ENCODE data around the gene GCLM.
"Not testable (repeated sequence)": the region's sequence is repeated elsewhere in the genome, so short reads cannot be mapped to it uniquely, and the experiment has no call there.

Gene GCLM

DNA sequence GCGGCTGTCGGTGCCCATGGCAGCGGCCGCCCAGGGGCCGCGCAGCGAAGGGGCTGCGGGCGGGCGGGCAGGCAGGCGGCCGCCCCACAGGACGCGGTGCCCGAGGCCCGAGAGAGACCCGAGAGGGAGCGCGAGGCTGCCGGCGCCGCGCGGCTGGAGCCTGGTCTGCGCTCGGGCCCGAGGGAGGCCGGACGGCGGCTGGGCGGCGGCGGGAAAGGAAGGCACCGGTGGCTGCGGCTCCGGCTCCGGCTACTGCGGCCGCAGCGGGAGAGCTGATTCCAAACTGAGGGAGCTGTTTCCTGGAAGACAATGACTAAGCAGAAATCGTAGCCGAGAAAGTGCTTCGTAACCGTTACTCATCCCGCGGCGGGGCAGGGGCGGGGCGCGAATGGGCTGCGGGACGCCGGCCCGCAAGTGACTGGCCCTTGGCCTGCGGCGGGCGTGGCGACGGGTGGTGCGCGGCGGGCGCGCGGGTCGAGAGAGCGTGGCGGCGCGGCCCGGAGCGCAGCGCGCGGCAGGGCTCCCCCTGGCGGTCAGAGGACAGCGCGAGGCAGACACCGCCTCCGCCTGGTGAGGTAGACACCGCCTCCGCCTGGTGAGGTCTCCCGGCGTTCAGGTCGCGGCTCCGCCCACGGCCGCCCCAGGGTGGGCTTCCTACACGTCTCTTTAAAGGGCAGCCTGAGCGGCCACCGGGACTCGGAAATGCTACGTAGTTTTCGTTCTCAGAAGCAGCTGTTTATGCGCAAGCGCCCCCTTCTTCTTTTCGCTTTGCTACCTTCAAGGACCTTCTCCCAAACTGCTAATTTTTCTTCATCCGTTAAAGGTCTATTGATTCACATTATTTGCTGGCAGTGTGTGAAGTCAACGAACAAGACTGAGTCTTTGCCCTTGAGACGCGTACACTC, at the start of gene GCLM:
Gene GCLM (minus strand): TSS at position 285 of the 905 bp plus-strand sequence. CDS start 267 bp downstream, at position 18.
- in situ Hi-C loops (cut with MboI; ENCODE audit: low sequenced_read_pairs), result no loop called here

DNA sequence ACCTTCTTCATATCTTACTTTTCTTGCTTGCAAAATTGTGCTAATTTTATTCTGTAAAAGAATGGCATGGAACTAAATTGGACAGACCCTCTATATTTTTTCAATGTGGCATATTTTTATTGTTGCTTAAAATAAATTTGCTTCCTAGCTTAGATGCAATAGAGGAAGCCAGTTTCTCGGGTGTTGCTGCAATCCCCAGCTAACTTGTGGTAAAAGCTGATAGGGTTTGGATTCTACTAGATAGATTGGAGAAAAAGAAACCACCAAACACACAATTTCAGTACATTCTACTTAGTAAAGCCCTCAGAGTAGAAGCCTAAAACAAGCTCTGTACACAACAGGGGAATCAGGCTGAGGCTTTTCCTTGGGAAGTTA, 49.5 kb upstream of the GCLM start:
- in situ Hi-C loops (cut with MboI; ENCODE audit: low sequenced_read_pairs), result no loop called here

DNA sequence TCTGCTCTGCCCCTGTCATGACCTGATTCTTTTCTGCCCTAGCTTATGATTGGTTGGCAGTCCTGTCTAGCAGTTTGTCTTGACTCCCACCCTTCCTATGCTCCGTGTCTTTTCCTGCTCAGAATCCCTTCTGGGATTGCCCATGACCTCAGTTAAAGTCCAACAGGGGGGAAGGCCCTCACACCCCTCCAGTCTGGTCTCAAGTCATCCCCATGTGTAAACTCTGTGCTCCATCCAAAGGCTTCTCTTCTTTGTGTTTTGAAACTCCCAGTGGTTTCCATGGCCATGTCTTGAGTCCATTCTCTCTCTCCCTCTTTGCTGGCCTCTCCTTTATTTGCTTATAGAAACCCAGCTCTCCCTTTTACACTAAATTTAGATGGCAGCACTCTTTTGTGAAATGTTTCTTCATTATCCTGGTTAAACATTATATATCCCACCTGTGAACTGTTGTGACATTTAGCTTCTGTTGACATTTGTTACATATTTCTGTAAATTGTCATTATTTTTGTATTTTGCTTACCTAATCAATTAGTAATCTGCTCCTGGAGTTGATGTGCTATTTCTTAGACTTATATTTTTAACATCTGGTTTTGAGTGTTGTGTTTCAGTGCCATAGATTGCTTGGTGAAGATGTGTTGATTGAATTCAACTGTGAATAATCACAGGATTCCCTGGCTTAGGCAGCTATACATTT, 48.9 kb upstream of the GCLM start:
- in situ Hi-C loops (cut with MboI; ENCODE audit: low sequenced_read_pairs), result no loop called here

GRCh38 chr1:93955765-93956164, 46.5 kb upstream of the GCLM start:
- in situ Hi-C loops (cut with MboI; ENCODE audit: low sequenced_read_pairs), result no loop called here

DNA sequence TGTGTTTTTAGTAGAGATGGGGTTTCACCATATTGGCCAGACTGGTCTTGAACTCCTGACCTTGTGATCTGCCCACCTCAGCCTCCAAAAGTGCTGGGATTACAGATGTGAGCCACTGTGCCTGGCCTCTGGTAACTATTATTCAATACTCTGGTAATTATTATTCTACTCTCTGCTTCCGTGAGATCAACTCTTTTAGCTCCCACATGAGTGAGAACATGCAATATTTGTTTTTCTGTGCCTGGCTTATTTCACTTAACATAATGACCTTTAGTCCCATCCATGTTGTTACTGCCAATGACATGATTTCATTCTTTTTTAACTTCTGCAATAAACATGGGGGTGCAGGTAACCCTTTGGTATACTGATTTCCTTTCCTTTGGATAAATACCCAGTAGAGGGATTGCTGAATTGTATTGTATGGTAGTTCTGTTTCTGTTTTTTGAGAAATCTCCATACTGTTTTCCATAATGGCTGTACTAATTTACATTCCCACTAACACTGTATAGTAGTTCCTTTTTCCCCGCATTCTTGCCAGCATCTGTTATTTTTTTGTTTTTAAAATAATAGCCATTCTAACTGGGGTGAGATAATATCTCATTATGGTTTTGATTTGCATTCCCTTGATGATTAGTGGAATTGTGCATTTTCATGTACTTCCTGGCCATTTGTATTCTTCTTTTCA, 37.9 kb upstream of the GCLM start:
- in situ Hi-C loops (cut with MboI; ENCODE audit: low sequenced_read_pairs), result not testable (repeated sequence)

DNA sequence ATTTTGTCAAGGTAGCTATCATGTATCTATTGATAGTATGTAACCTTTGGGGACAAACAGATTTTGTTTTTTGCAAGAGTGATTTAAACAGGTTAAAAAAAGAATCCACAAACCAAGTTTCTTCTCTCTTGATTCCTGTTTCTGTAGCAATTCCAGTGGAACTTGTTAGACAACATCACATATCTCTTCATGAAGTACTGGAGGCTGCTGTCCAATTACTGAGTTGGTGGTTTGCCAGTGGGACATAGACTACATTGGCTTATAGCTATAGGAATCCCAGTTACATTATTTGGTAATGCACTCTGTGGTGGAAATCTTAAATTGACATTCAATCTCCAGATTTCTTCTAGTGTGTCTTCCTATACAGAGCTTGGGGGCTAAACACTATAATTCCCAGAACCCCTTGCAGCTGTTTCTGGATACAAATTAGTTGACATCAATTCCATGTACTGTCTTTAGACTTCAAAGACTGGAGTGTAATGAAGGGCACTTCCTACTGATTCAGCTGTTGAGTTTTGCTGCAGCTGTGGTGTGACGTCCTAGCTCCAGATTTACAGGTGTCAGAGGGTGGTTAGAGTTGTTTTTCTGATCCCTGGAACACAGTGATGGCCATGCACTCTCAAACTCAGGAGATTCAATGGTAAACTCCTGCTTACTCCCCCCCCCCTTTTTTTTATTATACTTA, 29.4 kb upstream of the GCLM start:
- in situ Hi-C loops (cut with MboI; ENCODE audit: low sequenced_read_pairs), result no loop called here

GRCh38 chr1:93937997-93938396, 28.8 kb upstream of the GCLM start:
- in situ Hi-C loops (cut with MboI; ENCODE audit: low sequenced_read_pairs), result no loop called here

GRCh38 chr1:93925206-93925605, 16.0 kb upstream of the GCLM start:
- in situ Hi-C loops (cut with MboI; ENCODE audit: low sequenced_read_pairs), result no loop called here

DNA sequence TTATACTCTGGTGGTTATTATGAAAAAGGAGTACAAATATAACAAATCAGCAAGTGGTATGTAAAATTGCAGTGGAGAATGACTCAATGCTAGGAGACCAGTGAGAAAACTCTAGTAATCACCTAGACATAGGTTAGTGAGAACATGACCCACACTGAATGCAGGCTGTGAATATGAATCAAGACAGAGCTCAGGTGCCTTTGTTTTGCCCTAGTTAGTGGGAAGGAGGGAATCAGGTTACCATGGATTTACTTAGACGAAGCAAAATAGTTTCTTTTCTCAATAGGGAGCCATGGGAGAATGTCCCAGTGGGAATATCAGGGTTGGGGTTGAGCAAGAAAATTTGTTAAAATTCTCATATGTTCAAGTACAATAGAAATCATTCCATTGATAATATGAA, 10.6 kb upstream of the GCLM start:
- in situ Hi-C loops (cut with MboI; ENCODE audit: low sequenced_read_pairs), result no loop called here

- in situ Hi-C loops (cut with MboI; ENCODE audit: low sequenced_read_pairs), result no loop called here
Observed at GRCh38 chr1:93917302-93917701, 8.1 kb upstream of the GCLM start.

DNA sequence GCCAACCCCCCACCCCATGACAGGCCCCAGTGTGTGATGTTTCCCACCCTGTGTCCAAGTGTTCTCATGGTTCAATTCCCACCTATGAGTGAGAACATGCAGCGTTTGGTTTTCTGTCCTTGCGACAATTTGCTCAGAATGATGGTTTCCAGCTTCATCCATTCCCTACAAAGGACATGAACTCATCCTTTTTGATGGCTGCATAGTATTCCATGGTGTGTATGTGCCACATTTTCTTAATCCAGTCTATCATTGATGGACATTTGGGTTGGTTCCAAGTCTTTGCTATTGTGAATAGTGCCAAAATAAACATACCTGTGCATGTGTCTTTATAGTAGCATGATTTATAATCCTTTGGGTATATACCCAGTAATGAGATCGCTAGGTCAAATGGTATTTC, 1.6 kb upstream of the GCLM start:
- in situ Hi-C loops (cut with MboI; ENCODE audit: low sequenced_read_pairs), result not testable (repeated sequence)

DNA sequence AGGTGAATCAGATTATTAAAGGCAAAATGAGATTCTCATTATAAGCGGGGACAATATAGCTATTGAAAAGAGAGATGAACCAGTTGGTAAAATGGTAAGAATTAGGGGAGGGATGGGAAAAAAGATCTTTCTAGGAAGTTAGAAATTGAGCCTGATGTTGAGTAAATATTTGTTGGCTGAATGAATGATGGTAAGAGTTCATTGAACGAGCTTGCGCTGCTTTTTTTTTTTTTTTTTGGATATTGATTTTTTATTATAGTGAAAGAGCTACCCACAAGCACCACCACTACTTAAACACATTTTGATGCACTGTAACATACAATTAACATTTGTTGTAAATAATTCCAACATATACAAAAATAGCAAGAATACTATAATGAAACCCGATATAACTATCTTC, 1.1 kb upstream of the GCLM start:
- in situ Hi-C loops (cut with MboI; ENCODE audit: low sequenced_read_pairs), result no loop called here

DNA sequence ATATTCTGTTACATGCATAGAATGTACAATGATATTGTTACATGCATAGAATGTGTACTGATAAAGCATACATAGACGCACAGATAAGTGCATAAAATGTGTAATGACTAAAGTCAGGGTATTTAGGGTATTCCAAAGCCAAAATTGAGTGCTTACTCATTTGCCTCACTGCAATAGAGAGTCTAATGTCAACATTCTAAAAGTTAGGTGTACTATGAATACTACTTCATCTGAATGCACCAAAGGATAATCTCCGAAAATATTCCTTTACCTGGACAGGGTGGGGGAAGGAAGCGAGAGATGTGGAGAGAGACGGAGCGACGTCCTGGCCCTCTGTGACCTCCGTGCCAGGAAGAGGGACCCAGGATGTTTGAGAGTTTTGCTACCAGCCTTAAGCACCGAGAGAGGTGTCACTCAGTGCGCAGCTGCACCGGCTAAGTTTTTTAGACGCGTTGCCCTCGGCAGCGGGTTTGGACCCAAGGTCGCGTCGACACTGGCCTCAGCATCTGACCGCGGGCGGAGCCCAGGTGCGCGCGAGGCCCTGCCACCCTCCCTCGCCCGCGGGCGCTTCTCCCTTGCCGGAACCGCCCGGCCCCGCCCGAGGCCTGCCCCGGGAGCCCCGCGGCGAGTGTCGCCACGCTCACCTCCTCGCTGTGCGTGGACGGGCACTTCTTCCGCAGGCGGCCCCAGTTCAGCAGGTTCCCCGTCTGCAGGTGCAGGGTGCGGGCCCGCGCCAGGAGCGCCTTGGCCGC, 660 bp downstream of the GCLM start:
- in situ Hi-C loops (cut with MboI; ENCODE audit: low sequenced_read_pairs), result no loop called here

- in situ Hi-C loops (cut with MboI; ENCODE audit: low sequenced_read_pairs), result no loop called here
Observed at GRCh38 chr1:93907718-93908117, 1.5 kb downstream of the GCLM start.

DNA sequence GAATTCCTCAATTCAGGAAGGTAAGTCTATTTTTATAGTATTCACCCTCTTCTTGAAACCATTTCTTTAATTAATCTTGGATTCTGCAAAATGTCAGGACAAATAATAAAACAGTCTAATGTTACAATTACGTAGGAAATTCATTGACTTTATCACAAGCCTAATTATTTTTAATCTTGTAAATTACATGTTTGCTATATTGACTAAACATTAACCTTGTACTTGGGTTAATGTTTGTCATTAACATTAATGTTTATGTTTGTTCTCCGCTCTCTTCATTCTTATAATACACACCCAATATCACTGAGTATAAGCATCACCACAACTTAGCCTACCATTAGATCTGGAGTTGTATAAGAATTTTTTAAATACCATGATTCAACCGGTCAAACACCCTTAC, 2.8 kb downstream of the GCLM start:
- in situ Hi-C loops (cut with MboI; ENCODE audit: low sequenced_read_pairs), result no loop called here

- in situ Hi-C loops (cut with MboI; ENCODE audit: low sequenced_read_pairs), result no loop called here
Observed at GRCh38 chr1:93905734-93906133, 3.5 kb downstream of the GCLM start.

GRCh38 chr1:93905051-93905450, 4.2 kb downstream of the GCLM start:
- in situ Hi-C loops (cut with MboI; ENCODE audit: low sequenced_read_pairs), result no loop called here

- in situ Hi-C loops (cut with MboI; ENCODE audit: low sequenced_read_pairs), result no loop called here
Observed at GRCh38 chr1:93904228-93904627, 5.0 kb downstream of the GCLM start.

GRCh38 chr1:93900723-93901504, 8.3 kb downstream of the GCLM start:
- in situ Hi-C loops (cut with MboI; ENCODE audit: low sequenced_read_pairs), result no loop called here
